SJCRH30 (cell line): ENCODE data around the gene C1orf210. TPM values are rescaled to one million over a fixed set of nuclear protein-coding genes. Genes with fewer than 3 reads are reported as not detected.
A peak's percentile ranks its signal among the peaks of the same experiment; 100 is the strongest.

ENCODE experiments used
- DNase-seq, 2 experiments: peaks; one replicate each; pipeline ENCODE4 v3.0.0-alpha.2; 2015 to 2020
- H3K27ac ChIP-seq: fragments of 250-450 bp; sonication (Bioruptor Pico); 2 replicates; pipeline ENCODE4 v1.5.1; 2020; ENCODE audit warnings: mild to moderate bottlenecking, moderate library complexity
- H3K27me3 ChIP-seq: fragments of 250-450 bp; sonication (Bioruptor Pico); 2 replicates; pipeline ENCODE4 v1.5.1; 2020; ENCODE audit warnings: mild to moderate bottlenecking, moderate library complexity
- H3K36me3 ChIP-seq: fragments of 250-450 bp; sonication (Bioruptor Pico); 2 replicates; pipeline ENCODE4 v1.5.1; 2020; ENCODE audit warnings: mild to moderate bottlenecking, moderate library complexity
- H3K4me1 ChIP-seq: fragments of 250-450 bp; sonication (Bioruptor Pico); 2 replicates; pipeline ENCODE4 v1.5.1; 2020; ENCODE audit warnings: mild to moderate bottlenecking, moderate library complexity
- H3K4me3 ChIP-seq: fragments of 250-450 bp; sonication (Bioruptor Pico); 2 replicates; pipeline ENCODE4 v1.5.1; 2020; ENCODE audit warnings: mild to moderate bottlenecking, moderate library complexity
- H3K9me3 ChIP-seq: fragments of 250-450 bp; sonication (Bioruptor Pico); replicated peaks from 2 replicates; pipeline ENCODE4 v1.5.1; 2020; ENCODE audit warnings: mild to moderate bottlenecking, moderate library complexity
- total RNA-seq: library from RNA; depleted of rRNA; stranded (reverse); fragments of >200 nt; shearing (Covaris generic); gene quantifications from 2 replicates; pipeline ENCODE4 v1.2.3, GENCODE V29; 2014

The C1orf210 gene
- total RNA-seq, 1 experiment from 2014 or later: not detected

DNA sequence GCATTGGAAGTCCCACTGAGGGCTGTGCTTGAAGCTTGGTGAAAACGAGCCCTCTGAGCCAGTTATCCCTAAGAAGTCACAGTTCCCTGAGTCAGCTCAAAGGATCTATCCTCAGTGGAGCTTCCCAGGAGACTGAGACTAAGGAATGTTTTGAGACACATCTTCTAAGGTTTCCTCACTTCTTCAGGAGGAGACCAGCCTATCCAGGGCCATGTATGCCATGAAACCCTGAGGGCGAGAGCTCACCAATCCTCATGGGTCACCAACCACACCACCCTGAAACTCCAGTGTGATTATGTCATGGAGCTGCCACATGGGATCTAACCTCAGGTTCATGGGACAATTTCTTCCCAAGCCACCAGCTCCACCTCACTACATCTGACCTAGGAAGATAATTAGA lies 7.8 kb upstream of the C1orf210 start:
- no peak overlapping the region for H3K27ac ChIP-seq
- H3K4me1 ChIP-seq: peaks cover 7% of the 10 kb centered on the region; the same call in 1 of the 2 replicates
- no peak overlapping the region for H3K4me3 ChIP-seq
- no peaks in the 10 kb centered on the region for H3K9me3 ChIP-seq
- H3K36me3 ChIP-seq: no peaks in the 10 kb centered on the region
- H3K27me3 ChIP-seq: peaks cover 5% of the 10 kb centered on the region; the same call in 1 of the 2 replicates
- no peak for DNase-seq

DNA sequence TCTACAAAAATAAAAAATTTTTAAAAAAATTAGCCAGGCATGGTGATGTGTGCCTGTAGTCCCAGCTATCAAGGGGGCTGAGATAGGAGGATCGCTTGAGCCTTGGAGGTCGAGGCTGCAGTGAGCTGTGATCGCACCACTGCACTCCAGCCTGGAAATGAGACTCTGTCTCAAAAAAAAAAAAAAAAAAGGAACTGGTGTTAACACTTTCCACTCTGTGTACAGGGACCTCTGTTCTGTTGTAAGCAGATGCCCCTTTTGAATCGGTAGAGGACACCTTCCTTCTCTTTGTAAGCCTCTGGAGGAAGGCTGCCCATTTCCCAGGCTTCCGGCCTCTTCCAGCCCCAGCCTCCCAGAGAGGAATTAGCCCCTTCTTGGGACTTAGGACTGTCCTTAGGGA lies 7.3 kb upstream of the C1orf210 start:
- peaks cover 7% of the 10 kb centered on the region; the same call in 1 of the 2 replicates for H3K4me1 ChIP-seq
- no peaks in the 10 kb centered on the region for H3K36me3 ChIP-seq
- peaks cover 3% of the 10 kb centered on the region; the same call in 1 of the 2 replicates for H3K27me3 ChIP-seq
- DNase-seq: no peak
- no peaks in the 10 kb centered on the region for H3K9me3 ChIP-seq
- H3K27ac ChIP-seq: no peak overlapping the region
- no peak overlapping the region for H3K4me3 ChIP-seq

DNA sequence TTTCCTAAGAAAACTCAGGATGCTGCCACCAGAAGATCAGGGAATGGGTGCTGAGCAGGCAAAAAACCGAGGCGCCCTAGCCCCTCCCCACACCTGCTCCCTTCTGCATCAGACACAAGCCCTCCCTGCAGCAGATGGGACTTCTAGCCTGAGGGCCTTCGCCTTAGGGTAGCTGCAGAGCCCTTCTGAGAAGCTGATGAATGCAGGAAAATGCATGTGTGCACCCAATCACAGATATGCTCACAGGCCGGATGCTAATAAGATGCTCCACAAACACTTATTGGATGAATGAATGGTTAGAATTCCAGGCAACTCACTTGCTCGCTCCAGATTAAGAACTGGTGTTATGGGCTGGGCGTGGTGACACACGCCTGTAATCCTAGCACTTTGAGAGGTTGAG lies 6.8 kb upstream of the C1orf210 start:
- Histone ChIP-seq H3K4me1 (peaks cover 7% of the 10 kb centered on the region; the same call in 1 of the 2 replicates), H3K27me3 (no peaks in the 10 kb centered on the region), H3K36me3 (no peaks in the 10 kb centered on the region), H3K27ac (no peak overlapping the region), H3K4me3 (no peak overlapping the region), H3K9me3 (no peaks in the 10 kb centered on the region)
- peak in 1 of 2 experiments; percentile 32 for DNase-seq

DNA sequence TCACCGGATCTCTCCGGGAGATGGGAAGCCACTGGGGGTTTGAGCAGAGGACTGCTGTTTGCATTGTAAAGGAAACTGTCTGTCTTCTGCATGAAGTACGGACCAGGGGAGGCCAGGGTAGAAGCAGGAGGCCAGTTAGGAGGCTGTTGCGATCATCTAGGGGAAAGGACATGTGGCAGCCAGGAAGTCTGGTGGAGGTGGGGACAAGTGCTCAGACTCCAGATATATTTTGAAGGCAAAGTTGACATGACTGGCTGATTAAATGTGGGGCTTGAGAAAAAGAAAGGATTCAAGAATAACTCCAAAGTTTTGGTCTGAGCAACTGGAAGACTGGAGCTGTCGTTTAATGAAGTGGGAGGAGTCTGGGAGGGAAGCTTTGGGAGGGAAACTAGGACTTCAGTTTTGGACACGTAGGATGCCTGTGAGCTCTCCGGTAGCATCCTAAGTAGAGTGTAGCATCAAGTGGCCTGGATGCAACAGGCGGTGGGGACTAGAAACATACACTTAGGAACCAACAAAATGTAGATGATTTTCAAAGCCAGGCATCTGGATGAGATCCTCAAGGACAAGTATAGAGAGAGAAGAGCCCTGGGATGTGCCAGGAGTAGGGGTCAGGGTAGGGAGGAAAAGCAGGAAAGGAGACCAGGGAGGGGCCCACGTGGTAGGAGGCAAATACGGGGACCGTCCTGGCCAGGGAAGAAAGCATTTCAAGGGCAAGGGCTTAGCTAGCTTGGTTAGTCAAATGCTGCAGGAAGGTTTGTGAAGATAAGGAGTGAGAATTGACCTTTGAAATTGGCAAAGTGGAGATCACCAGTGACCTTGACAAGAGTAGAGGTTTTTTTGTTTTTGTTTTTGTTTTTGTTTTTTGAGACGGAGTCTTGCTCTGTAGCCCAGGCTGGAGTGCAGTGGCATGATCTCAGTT lies 3.7 kb upstream of the C1orf210 start:
- Histone ChIP-seq H3K4me3 (no peak overlapping the region), H3K36me3 (no peaks in the 10 kb centered on the region), H3K4me1 (0 out of 2 replicates have a peak, but pooled peaks cover under 1% of the 10 kb centered on the region), H3K9me3 (no peaks in the 10 kb centered on the region), H3K27me3 (no peaks in the 10 kb centered on the region), H3K27ac (no peak overlapping the region)
- DNase-seq: no peak

DNA sequence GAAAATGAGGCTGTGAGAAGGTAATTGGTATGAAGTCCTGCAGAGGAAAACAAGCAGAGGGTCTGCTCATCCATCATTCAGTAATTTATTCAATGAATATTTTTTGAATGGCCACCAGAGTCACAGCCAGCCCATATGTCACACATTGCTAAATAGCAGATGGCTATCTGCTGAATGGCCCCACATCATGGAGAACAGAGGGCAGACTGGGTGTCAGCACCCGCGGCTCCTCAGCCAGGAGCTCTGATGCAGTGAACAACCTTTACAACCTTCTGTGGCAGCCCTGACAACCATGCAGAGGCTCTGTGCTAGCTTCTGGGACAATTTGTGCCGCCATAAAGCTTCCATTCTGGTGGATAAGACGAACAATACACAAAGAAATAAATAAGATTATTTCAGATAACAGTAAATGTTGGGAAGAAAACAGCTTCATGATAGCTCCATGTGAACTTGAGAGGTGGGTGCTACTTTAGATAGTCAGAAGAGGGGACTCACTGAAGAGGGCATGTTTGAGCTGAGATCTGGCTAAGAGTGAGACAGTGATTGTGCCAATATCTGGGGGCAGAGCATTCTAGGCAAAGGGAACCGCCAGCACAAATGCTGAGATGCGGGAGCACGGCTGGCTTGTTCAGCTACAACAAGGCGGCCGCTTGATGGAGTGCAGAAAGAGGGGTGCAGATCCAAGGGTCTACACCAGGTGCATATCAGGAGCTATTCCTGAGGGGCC lies 2.8 kb upstream of the C1orf210 start:
- Histone ChIP-seq H3K27ac (no peak overlapping the region), H3K9me3 (no peaks in the 10 kb centered on the region), H3K27me3 (no peaks in the 10 kb centered on the region), H3K36me3 (no peaks in the 10 kb centered on the region), H3K4me3 (no peak overlapping the region), H3K4me1 (no peaks in the 10 kb centered on the region)
- DNase-seq: no peak

DNA sequence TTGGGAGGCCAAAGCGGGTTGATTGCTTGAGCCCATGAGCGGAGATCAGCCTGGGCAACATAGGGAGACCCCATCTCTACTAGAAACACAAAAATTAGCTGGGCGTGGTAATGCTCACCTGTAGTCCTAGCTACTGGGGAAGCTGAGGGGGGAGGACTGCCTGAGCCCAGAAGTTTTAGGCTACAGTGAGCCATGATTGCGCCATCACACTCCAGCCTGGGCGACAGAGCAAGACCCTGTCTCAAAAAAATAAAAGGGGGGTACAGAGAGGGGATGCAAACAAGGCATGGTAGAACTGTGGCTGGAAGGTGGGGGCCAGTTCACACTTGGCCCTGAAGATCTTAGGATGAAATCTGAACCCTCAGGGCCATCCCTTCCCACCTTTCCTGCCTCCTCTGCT lies 1.2 kb upstream of the C1orf210 start:
- Histone ChIP-seq H3K4me3 (no peak overlapping the region), H3K4me1 (no peaks in the 10 kb centered on the region), H3K9me3 (no peaks in the 10 kb centered on the region), H3K27me3 (no peaks in the 10 kb centered on the region), H3K27ac (no peak overlapping the region), H3K36me3 (no peaks in the 10 kb centered on the region)
- no peak for DNase-seq

DNA sequence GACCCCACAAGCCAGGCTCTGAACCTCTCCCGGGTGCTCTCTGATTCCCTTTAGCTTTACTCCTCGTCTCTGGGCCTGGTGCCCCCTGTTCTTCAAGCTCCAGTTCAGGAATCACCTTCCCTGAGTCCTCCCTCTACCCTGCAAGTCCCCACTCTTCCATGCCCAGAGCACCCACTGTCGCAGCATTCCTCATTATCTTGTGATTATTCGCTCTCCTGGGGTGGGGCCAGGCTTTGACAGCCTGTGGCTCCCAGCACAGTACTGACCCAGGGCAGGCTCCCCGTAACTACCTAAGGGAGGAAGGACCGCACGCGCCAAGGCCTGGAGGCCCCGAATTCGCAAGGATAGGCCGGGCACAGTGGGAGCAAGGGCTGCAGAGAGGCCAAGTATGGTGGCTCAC lies 734 bp upstream of the C1orf210 start:
- Histone ChIP-seq H3K4me3 (no peak overlapping the region), H3K27ac (no peak overlapping the region), H3K4me1 (no peaks in the 10 kb centered on the region), H3K9me3 (no peaks in the 10 kb centered on the region), H3K36me3 (no peaks in the 10 kb centered on the region), H3K27me3 (no peaks in the 10 kb centered on the region)
- DNase-seq: no peak

DNA sequence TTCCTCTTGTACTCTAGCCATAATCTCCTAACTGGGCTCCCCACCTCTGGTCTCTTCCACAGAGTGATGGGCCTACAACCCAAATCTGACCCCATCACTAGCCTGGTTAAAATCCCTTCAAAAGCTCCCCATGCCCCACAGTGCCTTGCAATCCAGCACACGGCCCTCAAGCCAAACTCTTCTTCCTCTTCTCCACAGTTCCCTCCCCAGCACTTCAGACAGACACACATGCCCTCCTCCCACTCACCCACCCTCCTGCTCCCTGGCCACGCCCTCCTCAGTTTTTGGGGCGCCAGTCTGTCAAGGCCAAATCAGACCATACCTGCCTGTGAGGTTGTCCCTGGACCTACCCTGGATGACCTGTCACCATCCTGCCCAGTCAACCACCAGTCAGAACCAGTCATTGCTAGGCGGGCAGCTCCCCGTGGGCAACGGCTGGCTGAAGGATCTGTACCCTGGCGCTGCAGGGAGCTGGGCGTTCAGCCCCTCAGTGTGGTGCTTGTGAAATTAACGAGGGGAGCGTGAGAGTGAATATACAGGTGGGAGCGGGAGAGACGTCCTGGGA lies 753 bp downstream of the C1orf210 start:
- no peak for DNase-seq
- Histone ChIP-seq H3K27ac (no peak overlapping the region), H3K9me3 (no peaks in the 10 kb centered on the region), H3K4me1 (no peaks in the 10 kb centered on the region), H3K4me3 (no peak overlapping the region), H3K27me3 (no peaks in the 10 kb centered on the region), H3K36me3 (no peaks in the 10 kb centered on the region)

DNA sequence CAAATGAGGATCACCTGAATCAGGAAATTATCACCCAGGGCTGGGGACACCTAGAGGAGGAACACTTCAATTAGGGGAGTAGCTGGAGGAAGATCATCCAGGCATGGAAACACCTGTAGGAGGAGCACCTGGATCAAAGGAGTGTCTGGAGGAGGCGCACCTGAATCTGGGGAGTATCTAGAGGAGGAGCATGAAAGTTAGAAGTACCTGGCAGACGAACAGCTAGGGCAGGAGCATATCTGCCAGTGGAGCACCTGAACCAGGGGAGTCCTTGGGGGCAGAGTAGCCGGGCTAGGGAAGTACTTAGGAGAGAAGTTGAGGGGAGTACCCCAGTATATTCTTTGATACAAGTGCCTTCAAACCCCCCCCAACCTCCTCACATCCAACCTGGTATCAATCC lies 1.3 kb downstream of the C1orf210 start:
- no peak for DNase-seq
- no peaks in the 10 kb centered on the region for H3K4me1 ChIP-seq
- H3K4me3 ChIP-seq: no peak overlapping the region
- no peak overlapping the region for H3K27ac ChIP-seq
- H3K27me3 ChIP-seq: no peaks in the 10 kb centered on the region
- H3K36me3 ChIP-seq: no peaks in the 10 kb centered on the region
- H3K9me3 ChIP-seq: no peaks in the 10 kb centered on the region

DNA sequence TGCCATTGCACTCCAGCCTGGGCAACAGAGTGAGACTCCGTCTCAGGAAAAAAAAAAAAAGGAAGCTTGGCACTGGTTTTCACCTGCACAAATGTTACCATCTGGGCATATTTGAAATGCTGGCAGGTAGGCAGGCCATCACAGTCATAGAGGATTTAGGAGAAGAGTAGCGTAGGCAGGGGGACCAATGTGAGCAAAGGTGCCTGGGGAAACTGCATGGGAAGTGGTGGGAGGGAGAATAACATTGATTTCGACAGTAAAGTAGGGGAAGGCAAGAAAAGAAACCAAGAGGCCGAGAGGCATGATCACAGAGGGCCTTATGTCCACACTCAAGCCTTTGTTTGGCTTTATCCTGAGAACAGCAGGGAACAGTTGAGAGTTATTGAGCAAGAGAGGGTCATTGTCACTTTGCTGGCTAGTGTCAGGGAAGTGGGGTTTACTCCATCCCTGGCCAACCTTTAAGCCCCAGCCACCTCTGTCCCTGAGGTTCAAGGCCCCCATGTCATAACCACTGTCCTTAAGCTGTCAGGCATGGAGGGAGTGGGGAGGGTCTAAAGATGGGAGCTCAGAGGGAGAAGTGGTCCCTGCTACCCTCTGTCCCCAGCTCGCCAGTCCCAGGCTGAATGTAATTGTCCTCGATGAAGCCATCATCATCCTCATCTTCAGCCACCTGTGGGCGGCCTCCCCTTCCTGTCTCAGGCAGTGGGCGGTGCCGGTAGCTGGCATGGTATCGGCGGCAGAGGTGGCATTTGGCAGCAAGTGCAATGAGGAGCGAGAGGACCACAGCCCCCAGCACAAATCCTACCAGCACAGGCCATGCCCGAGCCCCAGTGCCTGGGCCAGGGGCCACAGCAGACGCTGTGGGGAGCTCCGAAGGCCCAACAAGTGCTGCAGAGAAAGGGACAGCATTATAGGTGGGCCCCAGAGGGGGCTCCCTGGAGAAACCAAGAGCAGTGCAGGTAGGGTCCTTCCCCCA lies 2.9 kb downstream of the C1orf210 start:
- Histone ChIP-seq H3K27ac (no peak overlapping the region), H3K36me3 (no peaks in the 10 kb centered on the region), H3K4me1 (no peaks in the 10 kb centered on the region), H3K9me3 (no peaks in the 10 kb centered on the region), H3K4me3 (no peak overlapping the region), H3K27me3 (no peaks in the 10 kb centered on the region)
- DNase-seq: no peak

DNA sequence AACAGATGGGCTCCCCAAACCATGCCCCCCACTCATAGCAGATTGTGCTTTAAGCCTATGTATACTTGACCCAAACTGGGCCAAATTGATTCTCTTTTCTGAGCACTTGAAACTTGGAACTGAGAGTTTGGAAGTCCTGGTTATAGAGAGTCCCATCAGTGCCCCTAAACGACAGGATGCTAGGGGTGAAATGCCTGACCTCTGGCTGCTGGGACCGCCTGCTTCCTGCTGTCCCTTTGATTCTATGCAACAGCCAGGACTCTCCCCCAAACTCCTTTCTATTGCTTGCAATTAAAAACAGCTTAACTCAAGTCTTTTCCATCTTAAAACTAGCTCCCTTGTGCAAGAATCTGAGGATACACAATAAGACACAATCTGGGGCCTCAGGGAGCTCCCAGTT lies 4.7 kb downstream of the C1orf210 start:
- Histone ChIP-seq H3K9me3 (no peaks in the 10 kb centered on the region), H3K4me1 (no peaks in the 10 kb centered on the region), H3K27ac (no peak overlapping the region), H3K4me3 (no peak overlapping the region), H3K27me3 (peaks cover 6% of the 10 kb centered on the region; the same call in 1 of the 2 replicates), H3K36me3 (no peaks in the 10 kb centered on the region)
- no peak for DNase-seq

DNA sequence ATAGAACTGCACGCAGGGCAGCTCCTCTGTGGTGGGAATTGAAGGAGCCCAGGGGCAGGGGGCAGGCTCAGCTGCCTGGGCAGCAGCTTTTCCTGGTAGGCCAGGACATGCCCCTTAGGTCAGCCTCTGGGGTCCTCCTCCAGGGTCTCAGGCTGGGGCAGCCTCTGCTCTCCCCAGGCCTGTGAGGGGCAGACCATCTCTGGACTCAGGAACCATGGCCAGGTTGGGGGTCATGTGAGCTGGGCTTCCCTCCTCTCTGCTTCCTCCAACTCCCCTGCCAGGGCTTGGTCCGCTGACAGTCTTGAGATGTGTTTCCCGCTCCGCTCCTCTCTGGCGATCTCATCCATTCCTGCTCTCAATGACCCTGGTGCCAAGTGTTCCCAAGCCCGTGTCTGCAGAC lies 5.7 kb downstream of the C1orf210 start:
- no peak for DNase-seq
- no peak overlapping the region for H3K27ac ChIP-seq
- H3K36me3 ChIP-seq: no peaks in the 10 kb centered on the region
- H3K4me1 ChIP-seq: no peaks in the 10 kb centered on the region
- H3K9me3 ChIP-seq: no peaks in the 10 kb centered on the region
- H3K27me3 ChIP-seq: peaks cover 6% of the 10 kb centered on the region; the same call in 1 of the 2 replicates
- H3K4me3 ChIP-seq: no peak overlapping the region

DNA sequence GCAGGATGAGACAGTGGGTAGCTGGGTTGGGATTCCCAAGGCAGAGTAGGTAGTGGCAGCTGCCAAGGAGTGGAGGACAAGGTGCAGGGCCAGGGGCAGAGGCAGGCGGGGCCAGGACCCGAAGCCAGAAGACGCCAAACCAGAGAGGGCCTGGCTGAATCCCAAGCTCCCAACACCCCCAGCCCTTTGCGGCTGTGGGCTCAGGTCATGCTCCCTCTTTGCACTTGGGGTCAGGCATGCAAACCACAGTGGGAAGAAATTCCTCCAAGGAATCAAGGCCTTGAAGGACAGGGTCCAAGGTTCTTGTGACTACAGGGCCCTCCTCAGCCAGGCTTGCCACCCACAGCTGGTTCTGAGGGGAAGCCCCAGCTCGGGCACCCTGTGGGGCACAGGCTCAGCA lies 6.2 kb downstream of the C1orf210 start:
- Histone ChIP-seq H3K9me3 (no peaks in the 10 kb centered on the region), H3K27ac (no peak overlapping the region), H3K4me3 (no peak overlapping the region), H3K27me3 (peaks cover 6% of the 10 kb centered on the region; the same call in 1 of the 2 replicates), H3K36me3 (no peaks in the 10 kb centered on the region), H3K4me1 (no peaks in the 10 kb centered on the region)
- DNase-seq: no peak
